ENCODE results near the gene DNAH17. TPM values are rescaled to one million over a fixed set of nuclear protein-coding genes. Genes with fewer than 3 reads are reported as not detected.

Gene DNAH17
- total RNA-seq, 1 donor from 2014 or later, result 0.54 TPM

- Mint-ChIP-seq H3K4me3 (ENCODE audit: unreplicated experiment) (no peak overlapping the region), H3K4me1 (ENCODE audit: unreplicated experiment) (peaks cover 49% of the 10 kb centered on the region), H3K27ac (ENCODE audit: unreplicated experiment) (peak overlapping the region; percentile 73), H3K9me3 (ENCODE audit: unreplicated experiment) (no peaks in the 10 kb centered on the region), H3K36me3 (ENCODE audit: unreplicated experiment) (peaks cover 23% of the 10 kb centered on the region), H3K27me3 (ENCODE audit: unreplicated experiment) (no peaks in the 10 kb centered on the region)
- DNase-seq (ENCODE audit: extremely low spot score, unreplicated experiment), result no peak
- no peak for TF ChIP-seq CTCF (IDR thresholded peaks at IDR 0.05)
Measured at GRCh38 chr17:78422267-78422605, 155.0 kb downstream of the DNAH17 start.

GRCh38 chr17:78421534-78422266 lies 155.5 kb downstream of the DNAH17 start:
- Mint-ChIP-seq H3K27ac (ENCODE audit: unreplicated experiment) (peak overlapping the region; percentile 73), H3K36me3 (ENCODE audit: unreplicated experiment) (peaks cover 24% of the 10 kb centered on the region), H3K27me3 (ENCODE audit: unreplicated experiment) (no peaks in the 10 kb centered on the region), H3K9me3 (ENCODE audit: unreplicated experiment) (no peaks in the 10 kb centered on the region), H3K4me1 (ENCODE audit: unreplicated experiment) (peaks cover 54% of the 10 kb centered on the region), H3K4me3 (ENCODE audit: unreplicated experiment) (no peak overlapping the region)
- TF ChIP-seq CTCF (IDR thresholded peaks at IDR 0.05), result peak; percentile 99
- DNase-seq (ENCODE audit: extremely low spot score, unreplicated experiment), result peak; percentile 93

GRCh38 chr17:78421084-78421533 lies 156.1 kb downstream of the DNAH17 start:
- peaks cover 60% of the 10 kb centered on the region for H3K4me1 Mint-ChIP-seq (ENCODE audit: unreplicated experiment)
- H3K27ac Mint-ChIP-seq (ENCODE audit: unreplicated experiment), result peak overlapping the region; percentile 73
- H3K4me3 Mint-ChIP-seq (ENCODE audit: unreplicated experiment), result no peak overlapping the region

GRCh38 chr17:78419970-78420815 lies 157.0 kb downstream of the DNAH17 start:
- Mint-ChIP-seq H3K4me3 (ENCODE audit: unreplicated experiment) (no peak overlapping the region), H3K9me3 (ENCODE audit: unreplicated experiment) (no peaks in the 10 kb centered on the region), H3K27ac (ENCODE audit: unreplicated experiment) (peak overlapping the region; percentile 73), H3K27me3 (ENCODE audit: unreplicated experiment) (no peaks in the 10 kb centered on the region), H3K4me1 (ENCODE audit: unreplicated experiment) (peaks cover 68% of the 10 kb centered on the region), H3K36me3 (ENCODE audit: unreplicated experiment) (peaks cover 24% of the 10 kb centered on the region)
- no peak for TF ChIP-seq CTCF (IDR thresholded peaks at IDR 0.05)
- DNase-seq (ENCODE audit: extremely low spot score, unreplicated experiment), result no peak

More at GRCh38 chr17:78421084-78421533, 156.1 kb downstream of the DNAH17 start:
- TF ChIP-seq CTCF (IDR thresholded peaks at IDR 0.05), result no peak
- H3K9me3 Mint-ChIP-seq (ENCODE audit: unreplicated experiment), result no peaks in the 10 kb centered on the region
- peaks cover 24% of the 10 kb centered on the region for H3K36me3 Mint-ChIP-seq (ENCODE audit: unreplicated experiment)
- no peak for DNase-seq (ENCODE audit: extremely low spot score, unreplicated experiment)
- H3K27me3 Mint-ChIP-seq (ENCODE audit: unreplicated experiment), result no peaks in the 10 kb centered on the region

All from osteocyte (in vitro differentiated cells).